Activated CD4-positive, alpha-beta memory T cell treated with anti-CD3 and anti-CD28 coated beads, Interleukin-2, amount 10 ng/mL, durations not matched to agents 7 days and 5 days (primary cell): Measurements from ENCODE around the gene JCHAIN. TPM values are rescaled to one million over a fixed set of nuclear protein-coding genes. Genes with fewer than 3 reads are reported as not detected.

Experiments used
- CTCF ChIA-PET: fragments of 350-600 bp; sonication (Branson Sonifier 250); formaldehyde crosslinking; loops from one replicate; lab custom pipeline; 2021; ENCODE audit warnings: antibody characterized with exemption, inconsistent platforms; lab: Charles Lee
- POLR2A ChIA-PET: fragments of 350-600 bp; sonication (Branson Sonifier 250); formaldehyde crosslinking; loops from one replicate; lab custom pipeline; 2021; ENCODE audit warnings: antibody characterized with exemption; lab: Charles Lee
- DNase-seq: peaks from one replicate; pipeline ENCODE4 v3.0.0-alpha.2; 2020
- H3K27ac Mint-ChIP-seq: one replicate; pipeline ENCODE4 v1.8.0; 2021; ENCODE audit warnings: mild to moderate bottlenecking, mixed read lengths
- H3K27me3 Mint-ChIP-seq: one replicate; pipeline ENCODE4 v1.8.0; 2021; ENCODE audit warnings: mixed read lengths
- H3K36me3 Mint-ChIP-seq: one replicate; pipeline ENCODE4 v1.8.0; 2021; ENCODE audit warnings: low read depth, mixed read lengths
- H3K4me1 Mint-ChIP-seq: one replicate; pipeline ENCODE4 v1.8.0; 2021; ENCODE audit warnings: mixed read lengths
- H3K4me3 Mint-ChIP-seq: one replicate; pipeline ENCODE4 v1.8.0; 2021; ENCODE audit warnings: mild to moderate bottlenecking, mixed read lengths
- H3K9me3 Mint-ChIP-seq: one replicate; pipeline ENCODE4 v1.8.0; 2021; ENCODE audit warnings: mixed read lengths
- total RNA-seq, 2 experiments: library from RNA; stranded (reverse); gene quantifications; one replicate each; pipeline ENCODE4 v1.2.3, GENCODE V29; 2021

Gene JCHAIN
- total RNA-seq, 2 experiments from 2014 or later = 0.35 TPM; not detected in 1

GRCh38 chr4:70627620-70628019 is 38.7 kb downstream of the JCHAIN start:
- Mint-ChIP-seq H3K36me3 (no peaks in the 10 kb centered on the region), H3K4me1 (no peaks in the 10 kb centered on the region), H3K4me3 (no peak overlapping the region), H3K27ac (no peak overlapping the region), H3K27me3 (peaks cover 6% of the 10 kb centered on the region), H3K9me3 (no peaks in the 10 kb centered on the region)
- POLR2A ChIA-PET = no interaction called here
- no peak for DNase-seq
- CTCF ChIA-PET = no interaction called here

- CTCF ChIA-PET = no interaction called here
- Mint-ChIP-seq H3K36me3 (no peaks in the 10 kb centered on the region), H3K27me3 (no peaks in the 10 kb centered on the region), H3K9me3 (no peaks in the 10 kb centered on the region), H3K4me3 (no peak overlapping the region), H3K4me1 (no peaks in the 10 kb centered on the region), H3K27ac (no peak overlapping the region)
- DNase-seq = no peak
- POLR2A ChIA-PET = no interaction called here
Observed at GRCh38 chr4:70624226-70624793, 42.0 kb downstream of the JCHAIN start.

- no peak overlapping the region for H3K27ac Mint-ChIP-seq
- H3K36me3 Mint-ChIP-seq = no peaks in the 10 kb centered on the region
- no peaks in the 10 kb centered on the region for H3K27me3 Mint-ChIP-seq
- H3K4me3 Mint-ChIP-seq = no peak overlapping the region
- CTCF ChIA-PET = no interaction called here
- no peaks in the 10 kb centered on the region for H3K9me3 Mint-ChIP-seq
- no peaks in the 10 kb centered on the region for H3K4me1 Mint-ChIP-seq
- DNase-seq = no peak
- POLR2A ChIA-PET = no interaction called here
Observed at GRCh38 chr4:70623323-70623722, 43.0 kb downstream of the JCHAIN start.

- Mint-ChIP-seq H3K27me3 (peaks cover 9% of the 10 kb centered on the region), H3K9me3 (no peaks in the 10 kb centered on the region), H3K4me1 (no peaks in the 10 kb centered on the region), H3K36me3 (no peaks in the 10 kb centered on the region), H3K4me3 (no peak overlapping the region), H3K27ac (no peak overlapping the region)
- ChIA-PET POLR2A (interaction anchor here (0.6 kb wide), 1 partner anchor 220 kb away, joined by 3 read pairs; the partner anchor contains the start of gene GRSF1), CTCF (no interaction called here)
- no peak for DNase-seq
Observed at GRCh38 chr4:70619778-70620177, 46.5 kb downstream of the JCHAIN start.

- ChIA-PET CTCF (no interaction called here), POLR2A (interaction anchor here (0.6 kb wide), 1 partner anchor 220 kb away, joined by 3 read pairs; the partner anchor contains the start of gene GRSF1)
- no peak overlapping the region for H3K27ac Mint-ChIP-seq
Observed at GRCh38 chr4:70619288-70619687, 47.0 kb downstream of the JCHAIN start.

GRCh38 chr4:70614184-70614555 is 52.1 kb downstream of the JCHAIN start:
- DNase-seq = no peak
- POLR2A ChIA-PET = no interaction called here
- Mint-ChIP-seq H3K27me3 (peaks cover 40% of the 10 kb centered on the region), H3K4me3 (no peak overlapping the region), H3K27ac (no peak overlapping the region), H3K4me1 (peaks cover 4% of the 10 kb centered on the region), H3K36me3 (no peaks in the 10 kb centered on the region), H3K9me3 (no peaks in the 10 kb centered on the region)
- CTCF ChIA-PET = interaction anchor here (0.6 to 1.1 kb wide), 2 partner anchors 8 to 65 kb away, joined by 3 read pairs; no protein-coding TSS in a partner anchor

More at GRCh38 chr4:70619288-70619687, 47.0 kb downstream of the JCHAIN start:
- no peaks in the 10 kb centered on the region for H3K4me1 Mint-ChIP-seq
- no peaks in the 10 kb centered on the region for H3K9me3 Mint-ChIP-seq
- DNase-seq = no peak
- peaks cover 11% of the 10 kb centered on the region for H3K27me3 Mint-ChIP-seq
- no peak overlapping the region for H3K4me3 Mint-ChIP-seq
- H3K36me3 Mint-ChIP-seq = no peaks in the 10 kb centered on the region

GRCh38 chr4:70613306-70614183 is 52.8 kb downstream of the JCHAIN start:
- no peak for DNase-seq
- Mint-ChIP-seq H3K4me3 (no peak overlapping the region), H3K9me3 (no peaks in the 10 kb centered on the region), H3K27me3 (peaks cover 40% of the 10 kb centered on the region), H3K27ac (no peak overlapping the region), H3K4me1 (peaks cover 4% of the 10 kb centered on the region), H3K36me3 (no peaks in the 10 kb centered on the region)
- CTCF ChIA-PET = no interaction called here
- POLR2A ChIA-PET = no interaction called here

- no peak overlapping the region for H3K4me3 Mint-ChIP-seq
- no peak overlapping the region for H3K27ac Mint-ChIP-seq
- H3K36me3 Mint-ChIP-seq = no peaks in the 10 kb centered on the region
- POLR2A ChIA-PET = no interaction called here
- no peak for DNase-seq
- H3K27me3 Mint-ChIP-seq = peaks cover 22% of the 10 kb centered on the region
- no peaks in the 10 kb centered on the region for H3K4me1 Mint-ChIP-seq
- no peaks in the 10 kb centered on the region for H3K9me3 Mint-ChIP-seq
- CTCF ChIA-PET = no interaction called here
Observed at GRCh38 chr4:70608324-70608723, 58.0 kb downstream of the JCHAIN start.

GRCh38 chr4:70607334-70607853 is 58.9 kb downstream of the JCHAIN start:
- no peaks in the 10 kb centered on the region for H3K9me3 Mint-ChIP-seq
- POLR2A ChIA-PET = no interaction called here
- no peak for DNase-seq
- no peak overlapping the region for H3K4me3 Mint-ChIP-seq
- CTCF ChIA-PET = no interaction called here
- peaks cover 14% of the 10 kb centered on the region for H3K27me3 Mint-ChIP-seq
- H3K4me1 Mint-ChIP-seq = no peaks in the 10 kb centered on the region
- H3K36me3 Mint-ChIP-seq = no peaks in the 10 kb centered on the region
- H3K27ac Mint-ChIP-seq = no peak overlapping the region

- Mint-ChIP-seq H3K9me3 (no peaks in the 10 kb centered on the region), H3K36me3 (no peaks in the 10 kb centered on the region), H3K27ac (no peak overlapping the region), H3K27me3 (peaks cover 9% of the 10 kb centered on the region), H3K4me1 (no peaks in the 10 kb centered on the region), H3K4me3 (no peak overlapping the region)
- CTCF ChIA-PET = interaction anchor here (1.0 kb wide), 1 partner anchor 8 kb away, joined by 3 read pairs; no protein-coding TSS in a partner anchor
- DNase-seq = no peak
- POLR2A ChIA-PET = no interaction called here
Observed at GRCh38 chr4:70606459-70606858, 59.8 kb downstream of the JCHAIN start.

Other genes starting within 250 kb of the JCHAIN start
- gene MUC7, start 194.3 kb downstream of the JCHAIN start, total RNA-seq = not detected
- gene AMTN, start 147.9 kb downstream of the JCHAIN start, total RNA-seq = not detected
- gene AMBN, start 74.3 kb downstream of the JCHAIN start, total RNA-seq = not detected
- not detected for gene ENAM, start 37.8 kb downstream of the JCHAIN start, total RNA-seq
- 10 to 100 TPM; 28.7 to 28.9 TPM for gene UTP3, start 22.0 kb upstream of the JCHAIN start, total RNA-seq
- gene RUFY3, start 55.5 kb upstream of the JCHAIN start, total RNA-seq = 1 to 10 TPM; 9.1 to 9.7 TPM
- 10 to 100 TPM; 63.5 to 63.8 TPM for gene GRSF1, start 173.4 kb upstream of the JCHAIN start, total RNA-seq
- 10 to 100 TPM; 15.3 to 15.9 TPM for gene MOB1B, start 235.9 kb upstream of the JCHAIN start, total RNA-seq